ENCODE measurements around the gene ADAMTS12.
"Not testable (repeated sequence)": the region's sequence is repeated elsewhere in the genome, so short reads cannot be mapped to it uniquely, and the experiment has no call there.

Gene ADAMTS12

GRCh38 chr5:33914844-33915243, 23.1 kb upstream of the ADAMTS12 start:
- in situ Hi-C loops (cut with MboI; ENCODE audit: low sequenced_read_pairs), result not testable (repeated sequence)

GRCh38 chr5:33906248-33906647, 14.5 kb upstream of the ADAMTS12 start:
- in situ Hi-C loops (cut with MboI; ENCODE audit: low sequenced_read_pairs), result not testable (repeated sequence)

- in situ Hi-C loops (cut with MboI; ENCODE audit: low sequenced_read_pairs), result no loop called here
These were observed 13.6 kb upstream of the ADAMTS12 start for GRCh38 chr5:33905381-33905780.

GRCh38 chr5:33903118-33903517, 11.3 kb upstream of the ADAMTS12 start:
- in situ Hi-C loops (cut with MboI; ENCODE audit: low sequenced_read_pairs), result no loop called here

GRCh38 chr5:33901156-33901555, 9.4 kb upstream of the ADAMTS12 start:
- in situ Hi-C loops (cut with MboI; ENCODE audit: low sequenced_read_pairs), result no loop called here

- in situ Hi-C loops (cut with MboI; ENCODE audit: low sequenced_read_pairs), result no loop called here
These were observed 2.8 kb upstream of the ADAMTS12 start for GRCh38 chr5:33894566-33894965.

GRCh38 chr5:33892620-33893137, 889 bp upstream of the ADAMTS12 start:
- in situ Hi-C loops (cut with MboI; ENCODE audit: low sequenced_read_pairs), result no loop called here

- in situ Hi-C loops (cut with MboI; ENCODE audit: low sequenced_read_pairs), result no loop called here
These were observed 373 bp downstream of the ADAMTS12 start for GRCh38 chr5:33891446-33891787.

- in situ Hi-C loops (cut with MboI; ENCODE audit: low sequenced_read_pairs), result no loop called here
These were observed 1.4 kb downstream of the ADAMTS12 start for GRCh38 chr5:33890131-33891032.

- in situ Hi-C loops (cut with MboI; ENCODE audit: low sequenced_read_pairs), result no loop called here
These were observed 3.2 kb downstream of the ADAMTS12 start for GRCh38 chr5:33888587-33888986.

GRCh38 chr5:33887268-33887667, 4.5 kb downstream of the ADAMTS12 start:
- in situ Hi-C loops (cut with MboI; ENCODE audit: low sequenced_read_pairs), result no loop called here

GRCh38 chr5:33886283-33886682, 5.5 kb downstream of the ADAMTS12 start:
- in situ Hi-C loops (cut with MboI; ENCODE audit: low sequenced_read_pairs), result no loop called here

- in situ Hi-C loops (cut with MboI; ENCODE audit: low sequenced_read_pairs), result no loop called here
These were observed 6.1 kb downstream of the ADAMTS12 start for GRCh38 chr5:33885679-33886078.

GRCh38 chr5:33883482-33883881, 8.3 kb downstream of the ADAMTS12 start:
- in situ Hi-C loops (cut with MboI; ENCODE audit: low sequenced_read_pairs), result no loop called here

- in situ Hi-C loops (cut with MboI; ENCODE audit: low sequenced_read_pairs), result no loop called here
These were observed 11.5 kb downstream of the ADAMTS12 start for GRCh38 chr5:33880319-33880718.

GRCh38 chr5:33877449-33877848, 14.3 kb downstream of the ADAMTS12 start:
- in situ Hi-C loops (cut with MboI; ENCODE audit: low sequenced_read_pairs), result no loop called here

- in situ Hi-C loops (cut with MboI; ENCODE audit: low sequenced_read_pairs), result no loop called here
These were observed 24.5 kb downstream of the ADAMTS12 start for GRCh38 chr5:33867241-33867640.

- in situ Hi-C loops (cut with MboI; ENCODE audit: low sequenced_read_pairs), result not testable (repeated sequence)
These were observed 32.6 kb downstream of the ADAMTS12 start for GRCh38 chr5:33859177-33859576.

GRCh38 chr5:33857037-33857436, 34.8 kb downstream of the ADAMTS12 start:
- in situ Hi-C loops (cut with MboI; ENCODE audit: low sequenced_read_pairs), result no loop called here

GRCh38 chr5:33855396-33855795, 36.4 kb downstream of the ADAMTS12 start:
- in situ Hi-C loops (cut with MboI; ENCODE audit: low sequenced_read_pairs), result no loop called here

- in situ Hi-C loops (cut with MboI; ENCODE audit: low sequenced_read_pairs), result no loop called here
These were observed 37.0 kb downstream of the ADAMTS12 start for GRCh38 chr5:33854733-33855151.

- in situ Hi-C loops (cut with MboI; ENCODE audit: low sequenced_read_pairs), result no loop called here
These were observed 39.0 kb downstream of the ADAMTS12 start for GRCh38 chr5:33852837-33853236.

GRCh38 chr5:33852319-33852718, 39.5 kb downstream of the ADAMTS12 start:
- in situ Hi-C loops (cut with MboI; ENCODE audit: low sequenced_read_pairs), result no loop called here

Measured in hTERT RPE-1 (cell line).